NCI-H2107 (cell line): ENCODE results near the gene PPIG.
"Not testable (repeated sequence)": the region's sequence is repeated elsewhere in the genome, so short reads cannot be mapped to it uniquely, and the experiment has no call there.

ENCODE experiments used
- DNase-seq: peaks from one replicate; lab custom pipeline; 2025; lab: John Stamatoyannopoulos, UW

PPIG gene

DNA sequence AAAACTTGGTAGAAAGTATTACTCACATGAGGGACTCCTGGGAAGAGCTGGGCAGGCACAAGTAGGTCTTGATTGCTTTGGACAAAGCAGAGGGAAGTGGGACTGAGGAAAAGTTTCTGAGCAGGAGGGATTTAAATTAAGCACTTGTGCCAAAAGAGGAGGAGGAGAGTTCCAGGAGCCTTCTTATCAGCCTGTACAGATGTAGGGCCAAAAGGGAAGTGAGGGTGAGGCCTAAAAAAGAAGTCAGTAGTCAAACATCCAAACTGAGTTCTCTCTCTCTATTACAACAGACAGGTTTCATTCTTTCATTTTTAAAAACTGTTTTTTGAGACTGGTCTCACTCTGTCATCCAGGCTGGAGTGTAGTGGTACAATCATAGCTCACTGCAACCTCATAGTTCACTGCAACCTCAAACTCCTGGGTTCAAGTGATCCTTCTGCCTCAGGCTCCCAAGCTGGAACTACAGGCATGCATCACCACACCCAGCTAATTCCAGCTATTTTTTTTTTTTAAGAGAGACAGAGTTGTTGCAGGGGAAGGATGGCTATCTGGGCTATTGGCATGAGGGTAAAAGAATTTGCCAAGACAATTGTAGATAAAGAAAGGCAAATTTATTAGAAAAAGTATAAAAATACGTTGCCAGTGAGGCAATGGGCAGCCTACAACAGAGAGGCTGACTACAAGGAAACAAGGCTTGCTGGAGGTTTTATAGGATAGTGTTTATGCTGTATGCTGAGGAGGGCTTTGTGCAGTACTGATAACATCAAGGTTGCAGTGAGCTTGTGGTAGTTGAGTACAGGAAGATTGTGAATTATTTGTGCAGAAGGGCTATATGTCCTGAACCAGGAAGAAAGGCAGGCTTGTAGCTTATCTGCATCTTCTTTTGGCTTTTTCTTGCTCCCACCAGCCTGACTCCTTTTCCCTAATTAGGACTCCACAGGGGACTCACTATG, 81.1 kb downstream of the PPIG start:
- DNase-seq = no peak

- DNase-seq = no peak
Observed at GRCh38 chr2:169667583-169667982, 83.4 kb downstream of the PPIG start.

DNA sequence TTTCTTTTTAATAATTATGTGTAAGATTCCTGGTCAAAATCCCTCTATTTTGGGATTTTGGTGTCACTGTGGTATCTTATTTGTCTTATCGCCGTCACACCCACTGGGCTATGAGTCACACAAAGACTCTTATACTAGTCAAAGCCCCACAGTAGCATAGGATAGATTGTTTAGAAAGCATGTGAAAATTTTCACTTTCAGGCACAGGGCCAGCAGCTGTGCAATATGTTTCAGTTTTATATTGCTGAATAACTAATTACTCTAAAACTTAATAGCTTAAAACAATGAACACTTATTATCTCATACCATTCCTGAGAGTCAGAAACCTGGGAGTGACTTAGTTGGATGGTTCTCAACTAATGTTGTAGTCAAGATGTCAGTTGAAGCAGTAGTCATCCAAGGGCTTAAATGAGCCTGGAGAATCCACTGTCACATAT, 86.1 kb downstream of the PPIG start:
- no peak for DNase-seq

DNA sequence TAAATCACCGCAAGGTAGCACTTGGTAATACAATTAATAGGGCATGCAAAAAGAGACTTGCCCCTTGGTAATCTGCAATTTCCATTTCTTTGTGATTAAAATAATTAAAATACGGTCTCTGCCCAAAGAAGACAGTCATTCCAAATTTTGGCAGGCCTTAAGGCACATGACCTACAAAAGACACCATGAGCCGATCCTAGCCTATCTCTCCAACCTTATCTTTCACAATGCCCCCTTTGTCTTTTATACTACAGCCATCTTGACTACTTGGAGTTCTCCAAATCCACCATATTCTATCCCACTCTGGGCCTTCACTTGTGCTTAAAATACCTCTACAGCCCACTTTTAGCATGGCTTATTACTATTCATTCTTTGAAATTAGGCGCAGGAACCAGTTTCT, 86.8 kb downstream of the PPIG start:
- DNase-seq = no peak

- DNase-seq = no peak
Observed at GRCh38 chr2:169672406-169672805, 88.3 kb downstream of the PPIG start.

- no peak for DNase-seq
Observed at GRCh38 chr2:169673106-169673505, 89.0 kb downstream of the PPIG start.

DNA sequence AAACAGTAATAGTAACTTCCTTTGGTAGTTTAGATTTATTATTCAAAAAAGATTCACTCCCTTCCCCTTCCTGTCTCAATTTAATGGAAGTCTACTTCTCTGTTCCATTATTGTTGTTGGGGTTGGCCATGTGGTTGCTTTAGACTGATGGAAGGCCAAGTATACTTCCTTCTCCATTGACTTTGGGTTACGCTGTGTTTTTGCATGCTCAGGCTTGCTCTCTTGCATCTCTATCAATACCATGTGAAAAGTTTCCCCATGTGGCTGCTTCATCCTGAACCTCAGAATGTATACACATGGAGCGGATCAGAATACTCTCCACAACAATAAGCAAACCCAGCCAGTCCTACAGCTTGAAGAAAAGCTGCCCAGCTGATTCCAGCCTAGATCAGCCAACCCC, 89.8 kb downstream of the PPIG start:
- DNase-seq = no peak

DNA sequence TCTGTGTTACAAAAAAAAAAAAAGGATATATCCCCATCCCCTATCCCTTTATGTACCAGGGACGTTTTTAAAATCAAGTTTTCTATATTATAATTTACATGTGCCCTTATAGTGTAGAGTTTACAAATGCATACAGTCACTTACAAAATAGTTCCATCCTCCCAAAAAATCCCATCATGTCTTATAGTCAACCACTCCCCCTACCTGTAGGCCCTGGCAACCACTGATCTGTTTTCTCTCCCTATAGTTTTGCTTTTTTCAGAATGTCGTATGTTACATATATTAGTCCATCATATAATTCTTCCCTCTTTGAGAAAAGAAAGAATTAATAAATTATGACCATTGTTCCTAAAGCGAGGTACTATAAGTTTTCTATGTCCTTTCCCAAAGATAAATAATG, 92.2 kb downstream of the PPIG start:
- DNase-seq = no peak

- no peak for DNase-seq
Observed at GRCh38 chr2:169676850-169677249, 92.7 kb downstream of the PPIG start.

GRCh38 chr2:169683054-169683424, 98.9 kb downstream of the PPIG start:
- no peak for DNase-seq

- no peak for DNase-seq
Observed at GRCh38 chr2:169683425-169684134, 99.4 kb downstream of the PPIG start.

DNA sequence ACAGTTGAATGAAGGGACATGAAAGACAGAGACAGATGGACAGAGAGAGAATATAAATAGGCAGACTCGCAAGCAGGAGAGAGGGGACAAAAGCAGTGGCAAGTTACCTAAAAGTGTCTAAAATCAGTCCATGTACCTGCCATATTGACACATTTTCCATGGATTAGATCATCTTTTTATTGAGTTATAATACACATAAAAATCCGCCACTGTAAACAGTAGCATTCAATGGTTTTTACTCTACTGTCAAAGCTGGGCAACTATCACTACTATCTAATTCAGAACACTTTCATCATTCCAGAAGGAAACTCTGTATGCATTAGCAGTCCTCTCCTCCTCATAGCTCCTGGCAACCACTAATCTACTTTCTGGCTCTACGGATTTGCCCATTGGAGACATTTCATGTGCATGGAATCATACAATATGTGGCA, 100.0 kb downstream of the PPIG start:
- no peak for DNase-seq

DNA sequence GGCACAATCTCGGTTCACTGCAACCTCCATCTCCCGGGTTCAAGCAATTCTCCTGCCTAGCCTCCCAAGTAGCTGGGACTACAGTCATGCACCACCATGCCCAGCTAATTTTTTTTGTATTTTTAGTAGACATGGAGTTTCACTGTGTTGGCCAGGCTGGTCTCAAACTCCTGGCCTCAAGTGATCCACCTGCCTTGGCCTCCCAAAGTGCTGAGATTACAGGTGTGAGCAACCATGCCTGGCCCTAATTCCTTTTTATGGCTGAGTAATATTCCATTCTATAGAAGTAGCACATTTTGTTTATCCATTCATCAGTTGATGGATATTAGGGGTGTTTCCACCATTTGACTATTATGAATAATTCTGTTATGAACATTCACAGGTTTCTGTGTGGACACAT, 100.6 kb downstream of the PPIG start:
- not testable (repeated sequence) for DNase-seq

- not testable (repeated sequence) for DNase-seq
Observed at GRCh38 chr2:169686825-169687224, 102.7 kb downstream of the PPIG start.

DNA sequence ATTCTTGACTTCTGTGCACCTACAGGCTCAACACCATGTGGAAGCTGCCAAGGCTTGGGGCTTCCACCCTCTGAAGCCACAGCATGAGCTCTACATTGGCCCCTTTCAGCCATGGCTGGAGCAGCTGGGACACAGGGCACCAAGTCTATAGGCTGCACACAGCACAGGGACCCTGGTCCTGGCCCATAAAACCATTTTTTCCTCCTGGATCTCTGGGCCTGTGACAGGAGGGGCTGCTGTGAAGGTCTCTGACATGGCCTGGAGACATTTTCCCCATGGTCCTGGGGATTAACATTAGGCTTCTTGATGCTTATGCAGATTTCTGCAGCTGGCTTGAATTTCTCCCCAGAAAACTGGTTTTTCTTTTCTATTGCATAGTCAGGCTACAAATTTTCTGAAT, 103.8 kb downstream of the PPIG start:
- not testable (repeated sequence) for DNase-seq

DNA sequence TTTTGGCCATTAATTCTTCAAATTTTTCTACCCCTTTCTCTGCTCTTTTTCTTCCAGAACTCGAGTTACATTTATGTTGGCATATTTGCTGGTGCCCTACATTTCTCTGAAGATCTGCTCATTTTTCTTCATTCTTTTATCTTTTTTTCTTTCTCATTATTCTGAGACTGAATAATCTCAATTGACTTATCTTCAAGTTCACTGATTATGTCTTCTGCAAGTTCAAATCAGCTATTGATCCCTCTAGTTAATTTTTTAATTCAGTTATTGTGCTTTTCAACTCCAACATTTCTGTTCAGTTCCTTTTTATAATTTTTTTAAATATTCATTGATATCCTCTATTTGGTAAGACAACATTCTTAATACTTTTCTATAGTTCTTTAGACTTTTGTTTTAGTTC, 106.8 kb downstream of the PPIG start:
- DNase-seq = no peak
